GM12801 (cell line): ENCODE results near the gene PLIN1.

ENCODE experiments used
- TF ChIP-seq, protein P1 (sequence below): IDR thresholded peaks from one replicate; pipeline ENCODE4 v1.5.1; 2011; ENCODE audit warnings: control low read depth; ENCODE audit not compliant: insufficient read length; ENCODE audit errors: extremely low read depth

PLIN1 gene

DNA sequence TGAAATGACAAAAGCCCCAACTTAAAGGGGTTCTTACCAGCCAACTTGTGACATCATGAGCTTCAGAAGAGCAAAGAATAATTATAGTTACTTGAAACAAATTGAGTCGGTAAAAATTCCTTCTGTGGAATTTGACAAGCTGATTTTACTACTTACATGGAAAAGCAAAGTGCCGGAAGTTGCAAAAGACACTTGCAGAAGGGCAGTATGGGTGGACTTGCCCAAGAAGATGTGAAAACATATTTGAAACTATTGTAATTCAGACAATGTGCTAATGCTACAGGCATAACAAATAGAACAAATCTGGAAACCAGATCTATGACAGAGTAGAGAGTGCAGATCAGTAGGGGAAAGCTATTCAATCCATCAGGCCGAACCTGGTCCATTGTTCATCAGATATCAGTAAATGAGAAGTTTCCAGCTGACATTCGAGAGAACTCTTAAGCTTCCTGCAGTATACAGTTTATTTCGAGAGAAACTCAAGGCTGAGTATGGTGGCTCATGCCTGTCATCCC, 21.4 kb downstream of the PLIN1 start:
- TF ChIP-seq, protein P1, sequence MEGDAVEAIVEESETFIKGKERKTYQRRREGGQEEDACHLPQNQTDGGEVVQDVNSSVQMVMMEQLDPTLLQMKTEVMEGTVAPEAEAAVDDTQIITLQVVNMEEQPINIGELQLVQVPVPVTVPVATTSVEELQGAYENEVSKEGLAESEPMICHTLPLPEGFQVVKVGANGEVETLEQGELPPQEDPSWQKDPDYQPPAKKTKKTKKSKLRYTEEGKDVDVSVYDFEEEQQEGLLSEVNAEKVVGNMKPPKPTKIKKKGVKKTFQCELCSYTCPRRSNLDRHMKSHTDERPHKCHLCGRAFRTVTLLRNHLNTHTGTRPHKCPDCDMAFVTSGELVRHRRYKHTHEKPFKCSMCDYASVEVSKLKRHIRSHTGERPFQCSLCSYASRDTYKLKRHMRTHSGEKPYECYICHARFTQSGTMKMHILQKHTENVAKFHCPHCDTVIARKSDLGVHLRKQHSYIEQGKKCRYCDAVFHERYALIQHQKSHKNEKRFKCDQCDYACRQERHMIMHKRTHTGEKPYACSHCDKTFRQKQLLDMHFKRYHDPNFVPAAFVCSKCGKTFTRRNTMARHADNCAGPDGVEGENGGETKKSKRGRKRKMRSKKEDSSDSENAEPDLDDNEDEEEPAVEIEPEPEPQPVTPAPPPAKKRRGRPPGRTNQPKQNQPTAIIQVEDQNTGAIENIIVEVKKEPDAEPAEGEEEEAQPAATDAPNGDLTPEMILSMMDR = no peak

- TF ChIP-seq, protein P1 = no peak
These were observed 22.9 kb downstream of the PLIN1 start for GRCh38 chr15:89656116-89656815.

- TF ChIP-seq, protein P1 = no peak
These were observed 24.0 kb downstream of the PLIN1 start, which contains the start of gene KIF7 for GRCh38 chr15:89654847-89655805. Gene KIF7 (minus strand): TSS chr15:89655467. CDS start chr15:89652930, 2,537 bp downstream.

DNA sequence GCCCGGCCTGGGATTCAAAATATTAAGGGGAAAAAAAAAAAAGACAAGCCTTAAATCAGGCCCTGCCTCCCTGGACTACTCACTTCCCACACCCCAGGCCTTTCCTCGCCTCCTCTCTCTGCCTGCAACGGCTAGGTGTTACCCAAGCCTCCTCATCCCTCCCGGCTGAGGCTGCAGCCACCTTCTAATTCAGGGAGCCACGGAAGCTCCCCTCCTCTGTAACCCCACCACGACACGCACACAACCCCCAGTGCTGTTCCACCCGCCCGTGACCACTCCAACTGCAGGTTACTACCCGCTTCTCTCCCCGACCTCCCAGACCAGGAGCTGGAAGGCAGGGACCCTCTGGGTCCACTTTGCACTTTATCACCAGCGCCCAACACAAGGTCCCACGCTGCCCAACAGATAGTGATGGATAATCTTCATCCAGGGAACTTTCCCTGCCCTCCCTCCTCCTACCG, 24.8 kb downstream of the PLIN1 start:
- TF ChIP-seq, protein P1 = no peak

DNA sequence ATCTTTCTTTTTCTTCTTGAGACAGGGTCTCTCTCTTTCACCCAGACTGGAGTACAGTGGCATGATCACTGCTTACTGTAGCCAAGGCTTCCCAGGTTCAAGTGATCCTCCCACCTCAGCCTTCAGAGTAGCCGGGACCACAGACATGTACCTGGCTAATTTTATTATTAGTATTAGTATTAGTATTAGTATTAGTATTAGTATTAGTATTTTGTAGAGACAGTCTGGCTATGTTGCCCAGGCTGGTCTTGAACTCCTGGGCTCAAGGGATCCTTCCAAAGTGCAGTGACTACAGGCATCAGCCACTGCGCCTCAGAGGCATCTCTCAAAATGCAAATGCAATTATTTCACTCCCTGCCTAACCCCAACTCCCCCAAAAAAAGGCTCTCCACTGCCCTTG, 25.6 kb downstream of the PLIN1 start:
- TF ChIP-seq, protein P1 = no peak

- TF ChIP-seq, protein P1 = no peak
These were observed 26.5 kb downstream of the PLIN1 start for GRCh38 chr15:89652666-89653065.

GRCh38 chr15:89652131-89652530, 27.0 kb downstream of the PLIN1 start:
- TF ChIP-seq, protein P1 = no peak
